HepG2 (cell line): ENCODE data around the gene TNP2. TPM values are rescaled to one million over a fixed set of nuclear protein-coding genes. Genes with fewer than 3 reads are reported as not detected.
A peak's percentile ranks its signal among the peaks of the same experiment; 100 is the strongest.

Experiments used
- ATAC-seq: fragments of 200-7000 bp; cut with Tn5 transposase; 3 replicates; pipeline ENCODE4 v1.9.1; 2020; ENCODE audit warnings: mild to moderate bottlenecking, moderate library complexity
- BruUV-seq: library from RNA; stranded (reverse); fragments of 400-500 nt; replicated peaks from 2 replicates; lab custom pipeline; 2021; lab: Mats Ljungman, UMichigan
- CTCF ChIA-PET: fragments of 300-600 bp; formaldehyde crosslinking; extraction: SDS; loops from one replicate; lab custom pipeline; 2021; ENCODE audit warnings: low total read pairs, inconsistent platforms, low intra/inter-chr PET ratio; lab: Yijun Ruan, JAX
- POLR2A ChIA-PET: fragments of 350-600 bp; sonication (Branson Sonifier 250); formaldehyde crosslinking; loops from one replicate; lab custom pipeline; 2020; ENCODE audit warnings: antibody characterized with exemption, inconsistent platforms; lab: Yijun Ruan, JAX
- DNase-seq: peaks from one replicate; pipeline ENCODE4 v3.0.0-alpha.2; 2015; ENCODE audit warnings: low spot score
- FAIRE-seq: peaks from 3 replicates; lab custom pipeline; 2011; peaks lifted over from hg19 to GRCh38; lab: Jason Lieb, UNC
- H2AFZ ChIP-seq: one replicate; pipeline ENCODE4 v1.6.1; 2011; ENCODE audit warnings: low read length, inconsistent platforms
- H3K27ac ChIP-seq: fragments of 300-600 bp; 3 replicates; pipeline ENCODE4 v1.8.0; 2011; ENCODE audit warnings: mixed run types, mild to moderate bottlenecking, mixed read lengths, low read length, inconsistent platforms; ENCODE audit not compliant: insufficient read depth; ENCODE audit errors: extremely low read length
- H3K27me3 ChIP-seq, 2 experiments: fragments of 200-600 bp in 1 of 2; 2 replicates in 1 of 2; 3 replicates in 1 of 2; pipeline versions ENCODE4 v1.6.0 to v1.8.0; 2011; ENCODE audit warnings: low read length in 2 of 2, mild to moderate bottlenecking in 2 of 2, moderate library complexity in 2 of 2, inconsistent platforms in 1 of 2; ENCODE audit not compliant: insufficient read depth in 2 of 2, control insufficient read depth in 1 of 2
- H3K36me3 ChIP-seq, 2 experiments: fragments of 200-600 bp in 1 of 2; replicated peaks in 1 of 2; 2 replicates in 1 of 2; 3 replicates in 1 of 2; pipeline versions ENCODE4 v1.5.1 to v1.8.0; 2011; ENCODE audit warnings: low read length in 2 of 2, inconsistent platforms in 1 of 2; ENCODE audit not compliant: insufficient read depth in 2 of 2, control insufficient read depth in 1 of 2
- H3K4me1 ChIP-seq: 2 replicates; pipeline ENCODE4 v1.5.1; 2012; ENCODE audit warnings: low read length, inconsistent platforms; ENCODE audit not compliant: insufficient read depth
- H3K4me2 ChIP-seq: 2 replicates; pipeline ENCODE4 v1.6.0; 2011; ENCODE audit warnings: low read depth, low read length, inconsistent platforms
- H3K4me3 ChIP-seq, 3 experiments: fragments of 200-600 bp in 1 of 3; sonication (generic), shearing (Covaris generic) in 1 of 3; replicated peaks in 1 of 3; 2 replicates each; pipeline ENCODE4 v1.5.1; 2011 to 2016; ENCODE audit warnings: low read length in 3 of 3, inconsistent platforms in 2 of 3, low read depth in 2 of 3, mild to moderate bottlenecking in 2 of 3, control low read depth in 1 of 3, mixed read lengths in 1 of 3; ENCODE audit not compliant: insufficient read depth in 1 of 3
- H3K79me2 ChIP-seq: one replicate; pipeline ENCODE4 v1.6.1; 2011; ENCODE audit warnings: low read length, inconsistent platforms; ENCODE audit not compliant: insufficient read depth
- H3K9ac ChIP-seq: 2 replicates; pipeline ENCODE4 v1.6.0; 2011; ENCODE audit warnings: mild to moderate bottlenecking, low read depth, low read length, inconsistent platforms; ENCODE audit not compliant: insufficient read depth
- H3K9me3 ChIP-seq: 2 replicates; pipeline ENCODE4 v1.5.1; 2012; ENCODE audit warnings: mild to moderate bottlenecking, low read length
- H4K20me1 ChIP-seq: 2 replicates; pipeline ENCODE4 v1.6.0; 2011; ENCODE audit warnings: inconsistent platforms, mild to moderate bottlenecking, low read length, moderate library complexity; ENCODE audit not compliant: insufficient read depth
- ATM ChIP-seq: fragments of 450-650 bp; IDR thresholded peaks from 2 replicates; pipeline ENCODE4 v1.7.1; 2017; ENCODE audit warnings: mild to moderate bottlenecking, borderline replicate concordance
- CENPT ChIP-seq: sonication (generic); formaldehyde crosslinking; IDR thresholded peaks from 2 replicates; pipeline ENCODE4 v1.8.0; 2022; ENCODE audit warnings: low read depth, mild to moderate bottlenecking, moderate library complexity, missing genetic modification reagents
- HDAC2 ChIP-seq: sonication (generic); formaldehyde crosslinking; IDR thresholded peaks from 2 replicates; pipeline ENCODE4 v1.4.0; 2020; ENCODE audit warnings: missing genetic modification reagents
- PCBP2 ChIP-seq: fragments of 200-400 bp; formaldehyde crosslinking; optimal IDR thresholded peaks from 2 replicates; pipeline ENCODE3; 2018; ENCODE audit warnings: low read length, low read depth; ENCODE audit not compliant: poor library complexity, severe bottlenecking
- PHF20 ChIP-seq: sonication (generic); formaldehyde crosslinking; IDR thresholded peaks from 2 replicates; pipeline ENCODE4 v1.5.0; 2020; ENCODE audit warnings: mild to moderate bottlenecking, missing genetic modification reagents
- SP140L ChIP-seq: sonication (generic); formaldehyde crosslinking; IDR thresholded peaks from 2 replicates; pipeline ENCODE4 v1.4.0; 2020; ENCODE audit warnings: missing genetic modification reagents, borderline replicate concordance
- THYN1 ChIP-seq: sonication (generic); formaldehyde crosslinking; IDR thresholded peaks from 2 replicates; pipeline ENCODE4 v1.8.1; 2023; ENCODE audit warnings: low read depth, mild to moderate bottlenecking, moderate library complexity, missing genetic modification reagents, borderline replicate concordance
- ZFP41 ChIP-seq: sonication (generic); formaldehyde crosslinking; IDR thresholded peaks from 2 replicates; pipeline ENCODE4 v1.4.0; 2020; ENCODE audit warnings: mild to moderate bottlenecking, missing genetic modification reagents, borderline replicate concordance
- ZNF143 ChIP-seq: sonication (generic); formaldehyde crosslinking; IDR thresholded peaks from 2 replicates; pipeline ENCODE4 v1.4.0; 2020; ENCODE audit warnings: missing genetic modification reagents
- ZNF205 ChIP-seq: IDR thresholded peaks from 2 replicates; pipeline ENCODE4 v1.6.1; 2018; ENCODE audit warnings: missing biosample characterization, missing genetic modification reagents
- ZNF782 ChIP-seq: sonication (generic); formaldehyde crosslinking; IDR thresholded peaks from 2 replicates; pipeline ENCODE4 v1.4.0; 2020; ENCODE audit warnings: missing genetic modification reagents, mild to moderate bottlenecking, borderline replicate concordance
- WGBS: methylation state at CpG from one replicate; pipeline ENCODE4 v1.1.6; 2017; ENCODE audit warnings: low lambda C conversion rate; 5-methylcytosine and 5-hydroxymethylcytosine counted together
- in situ Hi-C: cut with HindIII; loops from 2 replicates; pipeline ENCODE4 v1.10.0; 2017; ENCODE audit warnings: low pct_unique_long_range_greater_than_20kb; ENCODE audit not compliant: extremely low pct_ligation_motif_present
- intact Hi-C: fragments of 100-400 bp; cut with micrococcal nuclease; formaldehyde crosslinking; loops from one replicate; pipeline ENCODE4 v1.10.0; 2022; ENCODE audit not compliant: unreplicated experiment
- polyA plus RNA-seq, 8 experiments: library from polyadenylated mRNA; depleted of rRNA in 3 of 8; stranded (reverse) in 7 of 8; unstranded in 1 of 8; fragments of >200 nt; fragmentation: Illumina TruSeq in 4 of 8; extraction: Trizol in 4 of 8; gene quantifications; 2 replicates each; pipeline versions ENCODE4 v1.2.1 to v1.2.3, GENCODE V29; 2011 to 2016; ENCODE audit warnings: low read depth in 4 of 8, missing spikeins in 1 of 8, mixed read lengths in 1 of 8; ENCODE audit not compliant: insufficient read depth in 1 of 8
- total RNA-seq, 5 experiments: library from RNA; depleted of rRNA; stranded (reverse); fragments of >200 nt; fragmentation: Illumina TruSeq; extraction: Trizol; gene quantifications; 2 replicates each; pipeline ENCODE4 v1.2.3, GENCODE V29; 2016; ENCODE audit warnings: low read depth in 1 of 5
- TF ChIP-seq, protein P1 (sequence below): sonication (generic); formaldehyde crosslinking; IDR thresholded peaks from one replicate; pipeline ENCODE4 v1.5.1; 2020; ENCODE audit warnings: mild to moderate bottlenecking, missing genetic modification reagents; ENCODE audit errors: not compliant biosample characterization
- TF ChIP-seq, protein P2 (sequence below): IDR thresholded peaks from 2 replicates; pipeline ENCODE4 v1.6.1; 2018; ENCODE audit warnings: missing genetic modification reagents, mild to moderate bottlenecking, missing compliant biosample characterization
- TF ChIP-seq, protein P3 (sequence below): fragments of 450-650 bp; IDR thresholded peaks from 2 replicates; pipeline ENCODE4 v1.6.1; 2016

TNP2 gene
- total and polyA plus RNA-seq, 2 of the 13 experiments (the other 11 are each of a cell fraction or from before 2014, with no cell fraction given) = not detected

DNA sequence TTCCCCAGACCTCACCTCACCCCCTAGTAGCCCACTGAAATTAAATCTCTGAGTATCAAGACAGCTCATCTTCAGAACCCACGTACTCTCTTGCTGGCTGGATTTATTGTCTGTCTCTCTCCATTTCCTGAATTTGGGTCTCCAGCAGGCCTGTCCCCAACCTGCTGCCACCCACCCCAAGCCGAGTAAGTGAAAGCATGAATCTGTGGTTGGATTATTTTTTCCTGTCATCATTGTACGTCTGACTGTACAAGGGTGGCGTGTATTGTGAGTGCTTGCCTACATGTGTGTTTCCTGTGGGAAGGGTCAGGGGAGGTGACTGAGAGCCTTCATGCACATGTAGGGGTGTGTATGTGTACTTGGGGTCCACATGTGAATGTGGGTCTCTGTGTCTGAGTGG is 5.4 kb downstream of the TNP2 start:
- BruUV-seq = no TSS peak
- WGBS = 77% methylated on average over 4 of the region's 4 CpGs
- TF ChIP-seq ZNF782 (CRISPR knock-in tag) (no peak), PCBP2 (no peak), HDAC2 (CRISPR knock-in tag) (no peak), THYN1 (CRISPR knock-in tag) (no peak), ATM (no peak), PHF20 (no peak), ZNF205 (no peak), CENPT (CRISPR knock-in tag) (no peak), ZNF143 (CRISPR knock-in tag) (no peak), SP140L (CRISPR knock-in tag) (no peak), ZFP41 (no peak)
- TF ChIP-seq, protein P1, sequence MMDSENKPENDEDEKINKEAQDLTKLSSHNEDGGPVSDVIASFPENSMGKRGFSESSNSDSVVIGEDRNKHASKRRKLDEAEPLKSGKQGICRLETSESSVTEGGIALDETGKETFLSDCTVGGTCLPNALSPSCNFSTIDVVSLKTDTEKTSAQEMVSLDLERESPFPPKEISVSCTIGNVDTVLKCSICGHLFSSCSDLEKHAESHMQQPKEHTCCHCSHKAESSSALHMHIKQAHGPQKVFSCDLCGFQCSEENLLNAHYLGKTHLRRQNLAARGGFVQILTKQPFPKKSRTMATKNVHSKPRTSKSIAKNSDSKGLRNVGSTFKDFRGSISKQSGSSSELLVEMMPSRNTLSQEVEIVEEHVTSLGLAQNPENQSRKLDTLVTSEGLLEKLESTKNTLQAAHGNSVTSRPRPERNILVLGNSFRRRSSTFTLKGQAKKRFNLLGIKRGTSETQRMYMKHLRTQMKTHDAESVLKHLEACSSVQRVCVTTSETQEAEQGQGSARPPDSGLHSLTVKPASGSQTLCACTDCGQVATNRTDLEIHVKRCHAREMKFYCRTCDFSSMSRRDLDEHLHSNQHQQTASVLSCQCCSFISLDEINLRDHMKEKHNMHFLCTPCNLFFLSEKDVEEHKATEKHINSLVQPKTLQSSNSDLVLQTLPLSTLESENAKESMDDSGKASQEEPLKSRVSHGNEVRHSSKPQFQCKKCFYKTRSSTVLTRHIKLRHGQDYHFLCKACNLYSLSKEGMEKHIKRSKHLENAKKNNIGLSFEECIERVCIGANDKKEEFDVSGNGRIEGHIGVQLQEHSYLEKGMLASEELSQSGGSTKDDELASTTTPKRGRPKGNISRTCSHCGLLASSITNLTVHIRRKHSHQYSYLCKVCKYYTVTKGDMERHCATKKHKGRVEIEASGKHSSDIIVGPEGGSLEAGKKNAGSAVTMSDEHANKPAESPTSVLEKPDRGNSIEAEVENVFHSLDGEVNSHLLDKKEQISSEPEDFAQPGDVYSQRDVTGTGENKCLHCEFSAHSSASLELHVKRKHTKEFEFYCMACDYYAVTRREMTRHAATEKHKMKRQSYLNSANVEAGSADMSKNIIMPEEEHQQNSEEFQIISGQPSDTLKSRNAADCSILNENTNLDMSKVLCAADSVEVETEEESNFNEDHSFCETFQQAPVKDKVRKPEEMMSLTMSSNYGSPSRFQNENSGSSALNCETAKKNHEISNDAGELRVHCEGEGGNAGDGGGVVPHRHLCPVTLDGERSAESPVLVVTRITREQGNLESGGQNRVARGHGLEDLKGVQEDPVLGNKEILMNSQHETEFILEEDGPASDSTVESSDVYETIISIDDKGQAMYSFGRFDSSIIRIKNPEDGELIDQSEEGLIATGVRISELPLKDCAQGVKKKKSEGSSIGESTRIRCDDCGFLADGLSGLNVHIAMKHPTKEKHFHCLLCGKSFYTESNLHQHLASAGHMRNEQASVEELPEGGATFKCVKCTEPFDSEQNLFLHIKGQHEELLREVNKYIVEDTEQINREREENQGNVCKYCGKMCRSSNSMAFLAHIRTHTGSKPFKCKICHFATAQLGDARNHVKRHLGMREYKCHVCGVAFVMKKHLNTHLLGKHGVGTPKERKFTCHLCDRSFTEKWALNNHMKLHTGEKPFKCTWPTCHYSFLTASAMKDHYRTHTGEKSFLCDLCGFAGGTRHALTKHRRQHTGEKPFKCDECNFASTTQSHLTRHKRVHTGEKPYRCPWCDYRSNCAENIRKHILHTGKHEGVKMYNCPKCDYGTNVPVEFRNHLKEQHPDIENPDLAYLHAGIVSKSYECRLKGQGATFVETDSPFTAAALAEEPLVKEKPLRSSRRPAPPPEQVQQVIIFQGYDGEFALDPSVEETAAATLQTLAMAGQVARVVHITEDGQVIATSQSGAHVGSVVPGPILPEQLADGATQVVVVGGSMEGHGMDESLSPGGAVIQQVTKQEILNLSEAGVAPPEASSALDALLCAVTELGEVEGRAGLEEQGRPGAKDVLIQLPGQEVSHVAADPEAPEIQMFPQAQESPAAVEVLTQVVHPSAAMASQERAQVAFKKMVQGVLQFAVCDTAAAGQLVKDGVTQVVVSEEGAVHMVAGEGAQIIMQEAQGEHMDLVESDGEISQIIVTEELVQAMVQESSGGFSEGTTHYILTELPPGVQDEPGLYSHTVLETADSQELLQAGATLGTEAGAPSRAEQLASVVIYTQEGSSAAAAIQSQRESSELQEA (CRISPR knock-in tag) = peak; percentile 31
- TF ChIP-seq, protein P2, sequence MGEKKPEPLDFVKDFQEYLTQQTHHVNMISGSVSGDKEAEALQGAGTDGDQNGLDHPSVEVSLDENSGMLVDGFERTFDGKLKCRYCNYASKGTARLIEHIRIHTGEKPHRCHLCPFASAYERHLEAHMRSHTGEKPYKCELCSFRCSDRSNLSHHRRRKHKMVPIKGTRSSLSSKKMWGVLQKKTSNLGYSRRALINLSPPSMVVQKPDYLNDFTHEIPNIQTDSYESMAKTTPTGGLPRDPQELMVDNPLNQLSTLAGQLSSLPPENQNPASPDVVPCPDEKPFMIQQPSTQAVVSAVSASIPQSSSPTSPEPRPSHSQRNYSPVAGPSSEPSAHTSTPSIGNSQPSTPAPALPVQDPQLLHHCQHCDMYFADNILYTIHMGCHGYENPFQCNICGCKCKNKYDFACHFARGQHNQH (CRISPR knock-in tag) = no peak
- TF ChIP-seq, protein P3, sequence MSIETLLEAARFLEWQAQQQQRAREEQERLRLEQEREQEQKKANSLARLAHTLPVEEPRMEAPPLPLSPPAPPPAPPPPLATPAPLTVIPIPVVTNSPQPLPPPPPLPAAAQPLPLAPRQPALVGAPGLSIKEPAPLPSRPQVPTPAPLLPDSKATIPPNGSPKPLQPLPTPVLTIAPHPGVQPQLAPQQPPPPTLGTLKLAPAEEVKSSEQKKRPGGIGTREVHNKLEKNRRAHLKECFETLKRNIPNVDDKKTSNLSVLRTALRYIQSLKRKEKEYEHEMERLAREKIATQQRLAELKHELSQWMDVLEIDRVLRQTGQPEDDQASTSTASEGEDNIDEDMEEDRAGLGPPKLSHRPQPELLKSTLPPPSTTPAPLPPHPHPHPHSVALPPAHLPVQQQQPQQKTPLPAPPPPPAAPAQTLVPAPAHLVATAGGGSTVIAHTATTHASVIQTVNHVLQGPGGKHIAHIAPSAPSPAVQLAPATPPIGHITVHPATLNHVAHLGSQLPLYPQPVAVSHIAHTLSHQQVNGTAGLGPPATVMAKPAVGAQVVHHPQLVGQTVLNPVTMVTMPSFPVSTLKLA = peak; percentile 51; the same call in 1 of the 2 replicates

More for the DNA sequence above, 5.4 kb downstream of the TNP2 start:
- intact Hi-C loops (no loop called here), in situ Hi-C loops (no loop called here)
- peaks cover 93% of the 10 kb centered on the region for H3K4me1 ChIP-seq
- POLR2A ChIA-PET = interaction anchor here (1.0 to 2.3 kb wide), 2 partner anchors 8 to 48 kb away, joined by 4 to 9 read pairs; partner anchors contain the start of gene SOCS1
- H3K27ac ChIP-seq = no peak overlapping the region
- CTCF ChIA-PET = no interaction called here
- H3K27me3 ChIP-seq = no peaks in the 10 kb centered on the region; a peak in 1 of 5 replicates
- H3K79me2 ChIP-seq = no peaks in the 10 kb centered on the region
- no peak for DNase-seq
- no peak overlapping the region for H2AFZ ChIP-seq
- no peak for FAIRE-seq
- no peak overlapping the region for H3K4me3 ChIP-seq
- H3K9me3 ChIP-seq = peaks cover 5% of the 10 kb centered on the region; the same call in 1 of the 2 replicates
- no peaks in the 10 kb centered on the region for H4K20me1 ChIP-seq
- no peak for ATAC-seq
- no peak overlapping the region for H3K4me2 ChIP-seq
- no peak overlapping the region for H3K9ac ChIP-seq
- no peaks in the 10 kb centered on the region for H3K36me3 ChIP-seq
